Skeletal muscle cell (primary cell): ENCODE data around the gene SLK.

Experiments used
- DNase-seq: peaks from one replicate; pipeline ENCODE4 v3.0.0-alpha.2; 2010; ENCODE audit warnings: low read depth
- H3K4me3 ChIP-seq: 2 replicates; pipeline ENCODE4 v1.5.1; 2011; ENCODE audit warnings: low read depth, mild to moderate bottlenecking, control low read depth, low read length, moderate library complexity

The SLK gene

DNA sequence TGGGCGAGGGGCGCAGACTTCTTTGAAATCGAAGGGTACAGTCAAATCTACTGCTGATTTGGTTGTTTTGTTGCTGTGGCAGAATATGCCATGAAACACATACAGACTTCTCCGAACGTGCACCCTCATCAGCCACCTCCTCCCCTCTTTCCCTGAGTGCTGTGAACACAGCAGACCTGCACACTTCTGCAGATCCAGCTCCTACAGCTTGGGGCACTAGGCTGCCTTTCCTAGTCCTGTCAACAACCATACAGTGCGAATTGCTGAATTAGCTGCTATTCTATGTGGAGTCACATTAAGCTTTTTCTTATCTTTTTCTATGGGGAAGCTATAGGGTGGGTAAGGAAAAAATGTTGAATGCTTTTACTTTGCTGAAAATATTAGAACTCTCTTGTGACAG is 61.2 kb downstream of the SLK start:
- H3K4me3 ChIP-seq, result no peak overlapping the region
- DNase-seq, result no peak

DNA sequence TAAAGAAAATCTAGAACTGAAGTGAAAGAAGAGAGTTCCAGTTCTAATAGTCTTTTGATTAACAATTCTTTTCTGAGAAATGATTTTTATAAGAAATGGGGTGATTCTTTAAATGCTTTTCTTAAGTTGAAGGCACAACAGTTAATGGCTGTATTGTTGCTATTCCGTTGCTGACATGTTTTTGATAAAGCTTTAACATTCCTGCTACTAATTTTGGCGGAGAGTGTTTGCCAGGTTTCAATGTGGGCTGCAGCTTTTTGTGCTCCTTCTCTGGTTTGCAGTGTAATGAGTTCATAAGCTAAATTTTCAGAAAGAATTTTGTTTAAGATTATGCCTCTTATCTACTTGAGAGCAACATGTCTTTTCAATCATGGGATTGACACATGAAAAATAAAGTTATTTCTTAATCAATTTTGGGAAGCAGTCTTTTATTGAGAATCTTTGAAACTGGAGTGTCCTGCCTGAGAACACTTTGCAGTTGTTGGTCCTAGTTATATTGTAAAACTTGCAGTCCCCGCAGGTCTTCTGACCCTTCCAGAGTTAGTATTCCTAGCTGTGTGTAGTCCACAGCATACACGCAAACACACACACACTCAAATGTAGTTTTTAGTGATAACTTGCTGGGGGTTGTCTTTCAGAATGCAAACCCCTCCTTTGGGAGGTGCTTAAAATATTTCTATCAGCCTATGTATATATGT is 62.0 kb downstream of the SLK start:
- H3K4me3 ChIP-seq, result no peak overlapping the region
- DNase-seq, result no peak

DNA sequence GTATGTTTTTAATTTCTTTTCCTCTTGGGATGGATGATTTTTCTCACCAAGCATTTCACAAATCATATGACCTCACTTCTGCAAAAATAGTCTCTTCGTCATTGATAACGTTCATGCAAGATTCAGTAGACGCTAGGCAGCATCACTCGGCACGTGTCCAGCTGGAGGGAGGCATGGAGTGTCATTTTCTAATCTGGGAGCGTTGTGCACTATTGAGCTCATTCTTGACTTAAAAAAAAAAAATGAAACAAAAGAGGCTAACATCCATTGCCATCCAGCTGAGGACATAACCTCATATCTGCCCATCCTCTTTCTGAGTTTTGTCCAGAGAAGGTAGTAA is 62.6 kb downstream of the SLK start:
- no peak overlapping the region for H3K4me3 ChIP-seq
- no peak for DNase-seq

DNA sequence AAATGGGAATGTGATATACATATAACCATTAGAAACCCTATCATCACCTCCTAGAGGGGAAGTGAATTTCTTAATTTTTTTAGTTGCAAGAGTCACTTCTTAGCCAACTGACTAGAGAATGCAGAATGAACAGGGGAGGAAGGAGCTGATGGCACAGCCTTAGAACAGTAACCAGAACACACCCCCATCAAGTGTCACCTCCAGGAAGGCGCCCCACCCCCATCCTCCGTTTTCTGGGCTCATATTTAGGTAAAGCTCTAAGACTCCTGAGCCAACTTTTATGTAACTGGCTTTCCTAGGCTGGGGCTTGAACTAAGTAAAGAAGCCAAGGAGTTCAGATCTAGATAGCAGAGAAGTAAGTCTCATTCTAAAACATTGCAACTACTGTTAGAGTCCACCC is 64.7 kb downstream of the SLK start:
- H3K4me3 ChIP-seq, result no peak overlapping the region
- DNase-seq, result no peak

DNA sequence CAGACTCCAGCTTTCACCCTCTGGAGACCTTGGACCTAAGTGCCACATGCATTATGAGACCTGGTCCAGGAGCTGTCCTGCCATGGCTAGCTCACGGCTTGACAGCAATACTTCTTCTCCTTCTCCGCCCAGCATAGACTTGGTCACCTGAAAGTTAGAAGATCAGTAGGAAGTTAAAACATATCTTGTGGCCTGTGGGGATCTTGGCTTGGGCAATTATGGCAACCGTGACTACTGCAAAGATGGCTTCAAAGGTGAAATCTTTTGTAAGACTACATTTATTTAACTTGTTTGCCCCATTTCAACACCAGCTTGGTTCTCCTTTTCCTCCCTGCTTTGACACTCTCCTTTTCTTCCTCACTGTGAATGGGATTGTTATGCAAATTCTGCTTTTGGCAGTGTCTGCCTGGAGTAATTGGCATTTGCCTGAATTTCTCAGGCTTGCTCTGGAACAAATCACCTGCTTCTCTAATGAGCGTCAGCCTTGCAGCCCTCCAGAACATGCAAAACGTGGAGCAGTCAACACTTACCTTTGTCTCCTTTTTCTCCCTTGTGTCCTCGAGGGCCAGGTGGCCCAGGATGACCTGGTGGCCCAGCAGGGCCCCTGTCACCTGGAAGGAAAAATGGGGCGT is 65.3 kb downstream of the SLK start:
- H3K4me3 ChIP-seq, result no peak overlapping the region
- no peak for DNase-seq

DNA sequence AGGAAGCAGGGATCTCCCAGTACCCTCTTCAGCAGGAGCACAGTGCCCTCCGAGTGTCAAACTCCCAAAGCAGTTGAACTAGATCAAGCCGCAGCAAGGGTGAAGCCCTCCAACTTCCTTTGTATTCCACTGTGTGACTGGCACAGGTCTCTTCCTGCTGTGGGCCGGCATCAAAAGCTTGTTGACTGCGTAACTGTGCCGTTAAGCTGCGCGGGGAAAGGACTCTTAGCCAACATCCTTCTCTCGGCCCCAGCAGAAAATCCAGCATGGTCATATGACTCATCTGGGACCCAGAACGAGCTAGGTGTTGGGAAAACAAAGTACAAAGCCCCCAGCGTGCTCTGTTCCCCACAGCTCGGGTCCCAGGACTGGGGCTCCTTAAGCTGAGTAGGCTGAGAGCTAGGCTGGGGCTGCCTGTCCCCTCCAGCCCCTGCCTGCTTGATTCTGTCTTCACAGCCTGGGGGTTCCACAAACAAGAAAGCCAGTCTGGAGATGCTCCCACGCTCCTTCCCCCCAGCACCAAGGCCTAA is 66.5 kb downstream of the SLK start:
- H3K4me3 ChIP-seq, result no peak overlapping the region
- peak; percentile 7 for DNase-seq

DNA sequence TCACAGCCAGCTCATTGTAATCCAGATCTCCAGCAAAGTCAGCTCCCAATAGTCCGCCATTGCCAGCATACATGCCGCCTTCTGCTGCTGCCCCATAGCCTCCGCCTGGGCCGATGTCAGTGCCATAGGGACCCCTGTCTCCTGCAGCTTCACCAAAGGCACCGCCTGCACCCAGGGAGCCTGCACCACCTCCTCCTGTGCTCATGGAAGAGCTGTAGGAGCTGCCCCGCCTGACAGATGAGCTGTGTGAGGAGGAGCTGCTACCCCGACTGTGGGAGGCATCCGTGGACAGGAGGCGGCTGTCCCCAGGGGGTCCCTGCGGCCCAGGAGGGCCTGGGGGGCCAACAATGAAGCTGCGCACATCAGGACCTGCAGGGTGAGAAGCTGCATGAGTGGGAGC is 67.0 kb downstream of the SLK start:
- DNase-seq, result no peak
- H3K4me3 ChIP-seq, result no peak overlapping the region

DNA sequence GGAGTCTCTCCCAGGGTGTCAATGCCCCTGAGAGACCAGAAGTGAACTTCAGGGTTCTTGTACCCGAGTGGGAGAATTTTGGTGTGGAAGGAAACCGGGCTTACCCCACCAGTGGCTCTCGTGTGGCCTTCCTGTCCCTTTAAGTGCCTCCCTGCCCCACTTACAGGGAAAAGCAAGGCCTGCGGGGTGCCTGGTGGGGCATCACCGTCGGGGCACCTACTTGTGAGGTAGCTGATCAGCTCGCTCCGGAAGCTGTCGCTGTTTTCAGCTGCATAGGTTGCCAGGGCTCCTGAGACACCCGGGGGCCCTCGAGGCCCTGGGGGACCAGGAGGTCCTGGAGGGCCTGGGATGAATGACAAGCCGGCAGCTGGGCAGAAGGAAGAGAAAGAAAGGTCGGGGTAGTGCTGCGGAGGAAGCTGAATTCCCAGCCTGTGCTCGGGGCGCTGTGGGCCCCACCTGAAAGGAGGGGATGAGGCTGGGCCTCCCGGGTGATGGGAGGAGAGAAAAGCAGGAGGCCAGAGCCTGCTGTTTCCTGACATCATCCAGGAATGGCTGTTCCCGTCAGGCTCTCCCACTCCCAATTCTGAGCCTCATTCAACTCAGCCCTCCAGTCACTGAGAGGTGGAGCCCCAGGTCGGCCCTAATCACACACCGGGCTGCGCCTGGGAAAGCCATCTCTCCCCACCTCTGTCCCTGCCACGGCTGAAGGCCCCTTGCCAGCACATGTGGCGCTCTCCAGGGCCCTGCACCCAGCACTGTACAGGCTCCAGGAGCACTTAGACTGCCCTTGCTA is 67.7 kb downstream of the SLK start:
- no peak overlapping the region for H3K4me3 ChIP-seq
- no peak for DNase-seq

DNA sequence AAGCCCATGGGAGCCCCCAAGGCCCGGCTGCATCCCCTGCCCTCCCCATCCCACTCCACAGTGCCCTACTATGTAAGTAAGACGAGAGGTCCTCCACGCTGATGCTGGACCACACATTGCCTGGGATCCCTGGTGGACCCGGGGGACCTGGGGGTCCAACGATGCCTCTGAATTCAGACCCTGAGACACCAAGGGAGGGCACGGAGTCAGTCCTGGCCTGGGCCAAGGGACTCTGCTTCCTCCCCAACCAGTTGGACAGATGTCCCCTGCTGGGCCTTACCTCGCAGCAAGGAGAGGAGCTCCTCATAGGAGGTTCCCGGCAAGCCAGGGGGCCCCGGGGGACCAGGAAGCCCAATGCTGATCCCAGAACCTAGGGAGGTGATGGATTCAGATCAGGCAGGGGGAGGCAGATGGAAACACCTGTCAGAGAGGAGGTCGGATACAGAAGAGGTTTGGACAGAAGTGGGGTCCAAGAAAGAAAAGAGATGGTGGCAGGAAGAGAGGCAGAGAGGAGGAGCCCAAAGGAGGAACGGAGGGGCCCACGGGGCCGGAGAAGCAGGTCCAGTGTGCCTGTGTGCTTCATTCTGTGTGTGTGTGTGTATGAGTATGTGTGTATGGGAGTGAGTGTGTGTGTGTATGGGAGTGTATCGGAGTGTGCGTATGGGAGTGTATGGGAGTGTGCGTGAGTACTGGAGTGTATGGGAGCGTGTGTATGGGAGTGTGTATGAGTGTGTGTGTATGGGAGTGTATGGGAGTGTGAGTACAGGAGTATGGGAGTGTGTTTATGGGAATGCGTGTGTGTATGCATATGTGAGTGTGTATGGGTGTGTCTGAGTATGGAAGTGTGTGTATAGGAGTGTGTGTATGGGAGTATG is 68.5 kb downstream of the SLK start:
- no peak overlapping the region for H3K4me3 ChIP-seq
- DNase-seq, result no peak

DNA sequence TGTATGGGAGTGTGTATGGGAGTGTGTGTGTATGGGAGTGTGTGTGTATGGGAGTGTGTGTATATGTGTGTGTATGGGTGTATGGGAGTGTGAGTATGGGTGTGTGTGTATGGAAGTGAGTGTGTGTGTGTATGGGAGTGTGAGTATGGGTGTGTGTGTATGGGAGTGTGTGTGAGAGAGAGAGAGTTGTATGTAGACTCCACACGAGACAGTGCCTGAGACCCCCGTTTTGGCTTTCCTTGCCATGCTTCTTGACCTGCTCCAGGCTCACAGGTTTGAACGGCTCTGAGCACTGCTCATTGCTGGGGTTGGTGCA is 69.1 kb downstream of the SLK start:
- no peak overlapping the region for H3K4me3 ChIP-seq
- no peak for DNase-seq

DNA sequence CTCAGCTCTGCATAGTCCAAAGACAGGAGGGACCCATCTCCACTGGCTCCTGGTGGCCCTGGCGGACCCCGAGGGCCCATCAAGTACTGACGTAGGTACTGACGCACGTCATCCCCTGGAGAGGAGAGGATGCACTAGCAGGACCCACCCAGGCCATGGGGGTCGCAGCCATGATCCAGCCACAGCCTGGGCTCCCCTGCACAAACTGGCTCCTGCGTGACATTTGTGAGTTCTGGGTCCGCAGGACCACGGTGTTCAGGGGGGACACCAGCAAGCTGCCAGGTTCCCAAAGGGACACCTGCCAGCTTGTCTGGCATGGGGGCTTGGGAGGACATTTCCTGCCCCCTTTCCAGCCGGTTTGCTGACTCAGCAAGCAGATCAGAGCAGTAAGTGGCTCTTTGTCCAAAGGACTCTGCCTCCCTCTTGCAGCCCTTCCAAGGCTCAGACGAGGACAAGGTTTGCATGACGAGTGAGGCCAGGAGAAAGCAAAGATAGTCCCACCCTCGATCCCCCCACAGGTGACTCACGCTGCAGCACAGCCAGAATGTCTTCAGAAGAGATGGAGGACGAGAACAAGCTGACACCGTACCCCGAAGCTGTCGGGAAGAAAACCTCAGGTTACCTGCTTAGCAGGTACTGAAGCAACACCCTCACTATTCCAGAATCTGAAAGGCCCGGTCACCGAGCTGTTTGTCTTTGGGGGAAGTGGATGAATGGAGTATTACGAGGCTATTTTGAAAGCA is 69.7 kb downstream of the SLK start:
- no peak for DNase-seq
- H3K4me3 ChIP-seq, result no peak overlapping the region

DNA sequence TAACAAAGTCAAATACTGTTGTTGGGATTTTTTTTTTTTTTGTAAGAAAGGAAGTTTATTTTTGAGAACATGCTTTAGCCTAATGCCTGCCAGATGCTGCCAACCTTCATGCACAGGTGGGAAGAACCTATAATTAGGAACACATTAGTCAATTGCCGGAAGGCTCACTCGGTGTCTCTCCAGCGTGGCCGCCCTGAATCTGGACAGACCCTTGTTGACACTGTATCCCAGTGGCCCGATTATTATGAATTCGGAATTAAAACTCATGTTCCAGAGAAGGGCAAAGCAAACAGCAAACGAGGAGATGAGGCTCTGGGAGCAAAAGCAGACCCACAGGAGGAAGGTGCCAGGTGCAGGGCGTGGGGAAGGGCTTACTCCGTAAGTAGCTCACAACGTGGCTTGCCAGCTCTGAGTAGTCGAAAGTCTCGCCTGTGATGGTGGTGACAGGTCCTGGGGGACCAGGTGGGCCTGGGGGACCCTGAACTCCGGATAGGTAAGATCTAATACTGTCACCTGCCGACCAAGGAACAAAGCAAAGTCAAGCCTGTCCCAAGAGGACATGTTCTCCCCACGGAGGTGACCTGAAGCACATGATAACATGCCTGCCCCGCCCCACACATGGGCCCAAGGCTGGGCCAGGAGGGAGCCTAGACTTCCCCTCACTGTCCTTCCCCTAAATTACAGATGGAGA is 70.5 kb downstream of the SLK start:
- DNase-seq, result no peak
- H3K4me3 ChIP-seq, result no peak overlapping the region

DNA sequence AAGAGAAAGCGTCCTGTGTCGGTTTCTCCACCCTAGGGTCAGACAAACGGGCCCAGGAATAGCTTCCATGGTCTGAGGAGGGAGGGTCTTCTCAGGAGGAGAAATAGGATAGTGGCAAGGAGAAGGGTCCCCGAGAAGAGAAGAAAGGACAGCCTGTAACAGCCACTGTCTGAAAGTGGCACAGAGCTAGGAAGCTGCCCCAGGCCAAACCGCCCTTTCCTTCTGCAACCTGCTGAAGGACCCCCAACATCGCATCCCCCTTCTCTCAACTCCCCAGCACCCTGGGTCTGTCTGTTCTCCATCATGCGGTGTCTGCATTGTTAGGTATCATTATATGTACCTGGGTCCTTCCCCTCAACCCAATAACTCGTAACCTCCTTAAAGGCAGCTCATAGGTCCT is 71.6 kb downstream of the SLK start:
- H3K4me3 ChIP-seq, result no peak overlapping the region
- no peak for DNase-seq

DNA sequence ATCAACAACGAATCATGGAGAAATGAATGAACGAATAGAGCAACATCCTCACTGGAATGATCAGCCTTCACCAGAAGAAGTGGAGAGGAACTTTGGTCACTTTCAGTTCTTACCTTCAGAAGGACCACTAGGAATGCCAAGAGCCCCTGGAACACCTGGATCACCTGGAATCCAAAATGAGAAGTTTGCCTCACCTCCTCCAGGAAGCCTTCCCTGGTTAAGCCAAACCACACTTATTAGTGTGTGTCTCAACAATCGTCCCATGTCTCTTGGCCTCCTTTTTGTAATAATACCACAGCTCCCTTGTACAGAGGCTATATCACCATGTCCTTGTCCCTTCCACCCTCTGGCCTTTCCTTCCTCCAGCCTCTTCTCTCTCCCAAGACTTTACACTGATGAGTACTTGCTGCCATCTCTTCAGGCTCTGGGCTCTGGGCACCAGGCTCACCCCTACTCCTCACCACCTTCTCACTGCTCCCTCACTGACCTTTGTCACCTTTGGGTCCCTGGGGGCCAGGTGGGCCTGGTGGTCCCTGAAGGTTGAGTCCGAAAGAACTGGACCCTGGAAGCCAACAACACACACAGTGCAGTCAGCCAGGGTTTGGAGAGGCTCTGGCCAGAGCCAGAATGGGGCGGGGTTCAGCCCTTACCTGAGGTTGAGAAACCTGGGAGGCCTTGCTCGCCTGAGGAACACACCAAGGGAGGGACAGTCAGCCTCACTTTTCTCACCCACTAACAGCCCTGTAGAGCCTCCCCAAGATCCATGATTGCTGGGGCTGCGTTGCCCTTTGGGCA is 72.2 kb downstream of the SLK start:
- no peak overlapping the region for H3K4me3 ChIP-seq
- no peak for DNase-seq

DNA sequence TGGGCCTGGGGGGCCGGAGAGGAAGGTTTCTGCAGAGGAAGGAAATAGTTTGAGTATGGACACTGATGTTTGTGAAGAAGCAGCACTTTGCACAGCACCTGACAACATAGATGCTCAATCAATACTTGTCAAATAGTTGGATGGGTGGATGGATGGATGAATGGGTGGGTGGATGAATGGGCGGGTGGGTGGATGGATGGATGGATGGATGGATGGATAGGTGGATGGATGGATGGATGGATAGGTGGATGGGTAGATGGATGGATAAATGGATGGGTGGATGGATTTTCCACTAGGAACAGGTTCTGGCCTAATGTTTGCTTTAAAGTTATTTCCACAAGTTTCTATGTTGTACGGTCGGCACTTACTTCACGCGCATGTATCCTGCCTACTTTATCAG is 73.4 kb downstream of the SLK start:
- no peak for DNase-seq

DNA sequence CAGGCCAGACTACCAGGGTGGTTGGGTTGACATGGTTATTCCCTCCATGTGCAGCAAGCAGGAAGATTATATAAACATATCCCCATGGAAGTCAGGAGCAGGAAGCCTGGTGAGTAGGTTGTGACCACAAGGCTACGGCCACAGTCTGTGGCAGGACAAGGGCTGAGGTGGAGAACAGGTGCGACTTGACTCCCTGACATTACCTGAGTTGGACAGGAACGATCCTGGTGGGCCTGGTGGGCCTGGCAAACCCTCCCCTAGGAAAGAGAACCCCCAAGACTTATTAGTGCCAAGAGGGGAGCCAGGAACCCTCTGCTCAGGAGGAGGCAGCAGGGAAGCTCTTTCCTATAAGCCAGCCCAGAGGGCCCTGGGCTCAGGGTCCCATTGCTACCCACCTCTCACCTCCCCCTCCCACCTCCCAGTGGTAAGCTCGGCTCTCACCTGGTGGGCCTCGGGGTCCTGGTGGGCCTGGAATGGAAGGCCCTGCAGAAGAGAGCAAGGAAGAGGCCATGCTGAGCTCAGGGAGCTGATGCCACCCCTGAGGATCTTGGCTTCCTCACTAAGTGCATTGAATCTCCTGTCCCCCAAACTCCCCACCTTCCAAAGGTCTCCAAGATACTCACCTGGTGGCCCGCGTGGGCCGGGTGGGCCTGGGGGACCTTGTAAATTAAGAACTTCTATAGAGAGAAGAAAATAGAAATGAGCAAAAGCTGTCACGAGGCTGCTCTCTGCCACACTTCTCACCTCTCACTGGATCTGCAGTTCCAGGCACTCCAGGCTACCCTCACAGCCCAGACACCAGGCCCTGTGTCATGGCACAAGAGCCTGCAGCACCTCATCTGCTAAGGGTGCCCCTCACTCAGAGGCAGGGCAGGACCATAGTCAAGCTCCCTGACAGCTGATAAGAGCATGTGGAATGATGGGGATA is 74.2 kb downstream of the SLK start:
- no peak overlapping the region for H3K4me3 ChIP-seq
- no peak for DNase-seq

More for the DNA sequence above, 73.4 kb downstream of the SLK start:
- H3K4me3 ChIP-seq, result no peak overlapping the region
